HEK293 (cell line): ENCODE measurements around the gene TNS1.

Experiments
- CTCF ChIA-PET: fragments of 350-600 bp; formaldehyde crosslinking; extraction: SDS; loops from one replicate; lab custom pipeline; 2021; ENCODE audit warnings: antibody characterized with exemption; lab: Yijun Ruan, JAX
- POLR2A ChIA-PET: fragments of 300-600 bp; formaldehyde crosslinking; extraction: SDS; loops from one replicate; lab custom pipeline; 2020; ENCODE audit warnings: antibody characterized with exemption, inconsistent platforms; lab: Yijun Ruan, JAX
- H3K27ac ChIP-seq: fragments of 200-500 bp; sonication (Bioruptor generic); 2 replicates; pipeline ENCODE4 v1.5.1; 2014; ENCODE audit warnings: low read depth, low read length, control low read depth, inconsistent platforms; ENCODE audit errors: extremely low read depth
- H3K36me3 ChIP-seq, 2 experiments: fragments of 200-500 bp in 1 of 2; sonication (Bioruptor generic) in 1 of 2; 1 replicate in 1 of 2; 2 replicates in 1 of 2; pipeline ENCODE4 v1.5.1; 2014 to 2017; ENCODE audit warnings: inconsistent platforms in 2 of 2, low read length in 2 of 2; ENCODE audit not compliant: control insufficient read depth in 2 of 2, insufficient read depth in 1 of 2
- H3K4me1 ChIP-seq: fragments of 200-500 bp; sonication (Bioruptor generic); 2 replicates; pipeline ENCODE4 v1.5.1; 2014; ENCODE audit warnings: mild to moderate bottlenecking, low read length, inconsistent platforms; ENCODE audit not compliant: control insufficient read depth, insufficient read depth
- H3K4me3 ChIP-seq: 2 replicates; pipeline ENCODE4 v1.5.1; 2011; ENCODE audit warnings: low read depth, mild to moderate bottlenecking, control low read depth, low read length, moderate library complexity
- H3K9me3 ChIP-seq: fragments of 200-500 bp; sonication (Bioruptor generic); 2 replicates; pipeline ENCODE4 v1.5.1; 2014; ENCODE audit warnings: low read depth, low read length, inconsistent platforms; ENCODE audit not compliant: control insufficient read depth, insufficient read depth
- FEZF1 ChIP-seq: fragments of 450-650 bp; formaldehyde crosslinking; IDR thresholded peaks from 2 replicates; pipeline ENCODE4 v1.5.1; 2016; ENCODE audit warnings: missing biosample characterization, missing genetic modification characterization
- MYNN ChIP-seq: fragments of 450-650 bp; formaldehyde crosslinking; IDR thresholded peaks from 2 replicates; pipeline ENCODE4 v1.5.1; 2016; ENCODE audit warnings: missing biosample characterization, missing genetic modification characterization, borderline replicate concordance
- PATZ1 ChIP-seq: fragments of 450-650 bp; formaldehyde crosslinking; IDR thresholded peaks from 2 replicates; pipeline ENCODE4 v1.5.1; 2016; ENCODE audit warnings: missing biosample characterization, missing genetic modification characterization
- SCRT1 ChIP-seq: fragments of 450-650 bp; formaldehyde crosslinking; IDR thresholded peaks from 2 replicates; pipeline ENCODE4 v1.5.1; 2016; ENCODE audit warnings: missing biosample characterization, missing genetic modification characterization, borderline replicate concordance
- TCF7L2 ChIP-seq: IDR thresholded peaks from 2 replicates; pipeline ENCODE4 v1.6.1; 2011; ENCODE audit warnings: low read depth, mild to moderate bottlenecking, inconsistent platforms, low read length, moderate library complexity, borderline replicate concordance
- TRIM28 ChIP-seq: IDR thresholded peaks from 2 replicates; pipeline ENCODE4 v1.6.1; 2011; ENCODE audit warnings: low read length, control low read depth, borderline replicate concordance
- ZBTB11 ChIP-seq: fragments of 450-650 bp; formaldehyde crosslinking; conservative IDR thresholded peaks from 2 replicates; pipeline ENCODE4 v1.5.1; 2016; ENCODE audit warnings: low read depth, missing biosample characterization, missing genetic modification characterization
- ZEB2 ChIP-seq: fragments of 450-650 bp; formaldehyde crosslinking; IDR thresholded peaks from 2 replicates; pipeline ENCODE4 v1.5.1; 2016; ENCODE audit warnings: missing biosample characterization, missing genetic modification characterization
- ZFP41 ChIP-seq: fragments of 450-650 bp; formaldehyde crosslinking; IDR thresholded peaks from 2 replicates; pipeline ENCODE4 v1.5.1; 2016; ENCODE audit warnings: missing biosample characterization, missing genetic modification characterization, borderline replicate concordance
- ZNF121 ChIP-seq: fragments of 450-650 bp; formaldehyde crosslinking; IDR thresholded peaks from 2 replicates; pipeline ENCODE4 v1.5.1; 2016; ENCODE audit warnings: missing biosample characterization, missing genetic modification characterization
- ZNF138 ChIP-seq: fragments of 450-650 bp; formaldehyde crosslinking; IDR thresholded peaks from 2 replicates; pipeline ENCODE4 v1.5.1; 2016; ENCODE audit warnings: missing biosample characterization, missing genetic modification characterization, borderline replicate concordance
- ZNF175 ChIP-seq: fragments of 450-650 bp; formaldehyde crosslinking; IDR thresholded peaks from 2 replicates; pipeline ENCODE4 v1.5.1; 2016; ENCODE audit warnings: missing biosample characterization, missing genetic modification characterization
- ZNF223 ChIP-seq: fragments of 450-650 bp; formaldehyde crosslinking; IDR thresholded peaks from 2 replicates; pipeline ENCODE4 v1.5.1; 2016; ENCODE audit warnings: missing biosample characterization, missing genetic modification characterization
- ZNF341 ChIP-seq: fragments of 450-650 bp; formaldehyde crosslinking; IDR thresholded peaks from 2 replicates; pipeline ENCODE4; 2016; ENCODE audit warnings: low read depth, missing biosample characterization, missing genetic modification characterization
- ZNF350 ChIP-seq: fragments of 450-650 bp; formaldehyde crosslinking; IDR thresholded peaks from 2 replicates; pipeline ENCODE4 v1.5.0; 2017; ENCODE audit warnings: missing biosample characterization, mild to moderate bottlenecking, missing genetic modification characterization
- ZNF366 ChIP-seq: fragments of 450-650 bp; formaldehyde crosslinking; conservative IDR thresholded peaks from 2 replicates; pipeline ENCODE4 v1.5.1; 2016; ENCODE audit warnings: missing biosample characterization, missing genetic modification characterization
- ZNF398 ChIP-seq: fragments of 450-650 bp; formaldehyde crosslinking; IDR thresholded peaks from 2 replicates; pipeline ENCODE4 v1.5.1; 2017; ENCODE audit warnings: missing biosample characterization, missing genetic modification characterization
- ZNF521 ChIP-seq: fragments of 450-650 bp; formaldehyde crosslinking; IDR thresholded peaks from 2 replicates; pipeline ENCODE4 v1.5.1; 2017; ENCODE audit warnings: missing biosample characterization, mild to moderate bottlenecking, missing genetic modification characterization
- ZNF548 ChIP-seq: fragments of 450-650 bp; formaldehyde crosslinking; IDR thresholded peaks from 2 replicates; pipeline ENCODE4 v1.5.1; 2016; ENCODE audit warnings: missing biosample characterization, missing genetic modification characterization
- ZNF585B ChIP-seq: fragments of 450-650 bp; formaldehyde crosslinking; IDR thresholded peaks from 2 replicates; pipeline ENCODE4 v1.5.1; 2016; ENCODE audit warnings: missing biosample characterization, missing genetic modification characterization
- ZNF623 ChIP-seq: fragments of 450-650 bp; formaldehyde crosslinking; IDR thresholded peaks from 2 replicates; pipeline ENCODE4 v1.5.1; 2016; ENCODE audit warnings: missing biosample characterization, missing genetic modification characterization
- ZNF624 ChIP-seq: fragments of 450-650 bp; formaldehyde crosslinking; IDR thresholded peaks from 2 replicates; pipeline ENCODE4 v1.5.1; 2017; ENCODE audit warnings: missing biosample characterization, missing genetic modification characterization
- ZNF76 ChIP-seq: fragments of 450-650 bp; formaldehyde crosslinking; IDR thresholded peaks from 2 replicates; pipeline ENCODE4; 2016; ENCODE audit warnings: low read depth, missing biosample characterization, missing genetic modification characterization, borderline replicate concordance
- ZNF768 ChIP-seq: fragments of 450-650 bp; formaldehyde crosslinking; IDR thresholded peaks from 2 replicates; pipeline ENCODE4 v1.5.1; 2018; ENCODE audit warnings: missing biosample characterization, mild to moderate bottlenecking, missing genetic modification characterization
- TF ChIP-seq, protein P1 (sequence below): fragments of 450-650 bp; formaldehyde crosslinking; IDR thresholded peaks from 2 replicates; pipeline ENCODE4 v1.5.1; 2016; ENCODE audit warnings: missing biosample characterization, missing genetic modification characterization

Gene TNS1

GRCh38 chr2:217978536-217979150 lies 24.2 kb downstream of the TNS1 start:
- CTCF ChIA-PET, result interaction anchor here (0.9 to 1.1 kb wide), 2 partner anchors 9 to 15 kb away, joined by 3 to 4 read pairs; no protein-coding TSS in a partner anchor
- TF ChIP-seq ZNF366 (tag by site-specific recombination) (peak; percentile 40; the same call in 1 of the 2 replicates), ZNF341 (no peak), ZNF138 (no peak), ZNF768 (tag by site-specific recombination) (no peak), PATZ1 (tag by site-specific recombination) (0 out of 2 replicates have a peak, but pooled peaks have one; percentile 31), TCF7L2 (no peak), ZEB2 (no peak), ZNF398 (tag by site-specific recombination) (peak; percentile 76)
- TF ChIP-seq, protein P1, sequence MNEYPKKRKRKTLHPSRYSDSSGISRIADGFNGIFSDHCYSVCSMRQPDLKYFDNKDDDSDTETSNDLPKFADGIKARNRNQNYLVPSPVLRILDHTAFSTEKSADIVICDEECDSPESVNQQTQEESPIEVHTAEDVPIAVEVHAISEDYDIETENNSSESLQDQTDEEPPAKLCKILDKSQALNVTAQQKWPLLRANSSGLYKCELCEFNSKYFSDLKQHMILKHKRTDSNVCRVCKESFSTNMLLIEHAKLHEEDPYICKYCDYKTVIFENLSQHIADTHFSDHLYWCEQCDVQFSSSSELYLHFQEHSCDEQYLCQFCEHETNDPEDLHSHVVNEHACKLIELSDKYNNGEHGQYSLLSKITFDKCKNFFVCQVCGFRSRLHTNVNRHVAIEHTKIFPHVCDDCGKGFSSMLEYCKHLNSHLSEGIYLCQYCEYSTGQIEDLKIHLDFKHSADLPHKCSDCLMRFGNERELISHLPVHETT (tag by site-specific recombination), result no peak

DNA sequence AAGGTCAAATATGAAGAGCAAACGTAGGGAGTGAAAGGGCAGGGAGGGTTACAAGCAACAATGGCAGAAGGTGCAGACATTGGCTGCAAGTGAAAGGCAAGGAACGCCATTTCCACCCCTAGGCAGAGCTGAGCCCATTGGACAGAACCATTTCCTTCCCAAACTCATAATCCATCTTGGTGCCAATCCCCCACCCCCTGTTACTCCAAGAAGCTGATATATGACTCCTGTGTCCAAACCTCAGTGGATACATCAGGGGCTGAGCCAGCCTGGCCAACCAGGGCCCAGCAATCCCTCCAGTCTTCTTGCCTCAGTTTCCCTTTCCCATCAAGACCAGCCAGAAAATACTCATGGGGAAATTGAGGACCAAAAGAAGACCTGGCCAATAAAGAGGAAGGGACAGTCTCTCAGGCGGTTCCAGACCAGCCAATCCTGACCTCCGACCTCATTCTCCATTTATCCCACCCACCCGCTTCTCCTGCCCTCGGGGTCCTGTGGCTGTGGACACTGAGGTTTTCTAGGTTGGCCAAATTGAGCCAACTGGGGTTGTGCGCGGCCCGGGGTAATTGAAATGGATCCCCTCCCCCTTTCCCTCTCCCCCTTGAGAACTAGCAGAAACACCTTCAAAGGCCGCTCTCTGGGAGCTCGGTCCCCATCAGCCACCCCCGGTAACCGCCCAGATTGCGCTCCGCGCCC lies 24.8 kb downstream of the TNS1 start:
- Histone ChIP-seq H3K4me3 (no peak overlapping the region; the same call in 1 of the 2 replicates), H3K9me3 (no peaks in the 10 kb centered on the region), H3K27ac (no peak overlapping the region), H3K36me3 (no peaks in the 10 kb centered on the region), H3K4me1 (peaks cover 3% of the 10 kb centered on the region; the same call in 1 of the 2 replicates)
- no peak for TF ChIP-seq ZNF585B (tag by site-specific recombination)
- no peak for TF ChIP-seq ZNF138
- TF ChIP-seq ZNF521 (tag by site-specific recombination), result no peak
- TF ChIP-seq ZBTB11 (tag by site-specific recombination), result no peak
- no peak for TF ChIP-seq ZNF175 (tag by site-specific recombination)
- TF ChIP-seq ZNF121 (tag by site-specific recombination), result no peak
- no peak for TF ChIP-seq SCRT1 (tag by site-specific recombination)
- no peak for TF ChIP-seq TRIM28
- TF ChIP-seq FEZF1 (tag by site-specific recombination), result no peak
- TF ChIP-seq ZNF623 (tag by site-specific recombination), result no peak
- TF ChIP-seq ZNF76, result no peak
- TF ChIP-seq ZNF624 (tag by site-specific recombination), result no peak
- TF ChIP-seq ZFP41 (tag by site-specific recombination), result no peak
- no peak for TF ChIP-seq ZNF223 (tag by site-specific recombination)
- TF ChIP-seq MYNN (tag by site-specific recombination), result no peak
- no peak for TF ChIP-seq ZNF350 (tag by site-specific recombination)
- no peak for TF ChIP-seq ZNF548 (tag by site-specific recombination)
- ChIA-PET CTCF (interaction anchor here (0.9 to 1.1 kb wide), 2 partner anchors 10 to 16 kb away, joined by 3 to 4 read pairs; no protein-coding TSS in a partner anchor), POLR2A (no interaction called here)

More at GRCh38 chr2:217978536-217979150, 24.2 kb downstream of the TNS1 start:
- no peak overlapping the region for H3K27ac ChIP-seq
- POLR2A ChIA-PET, result no interaction called here
- no peaks in the 10 kb centered on the region for H3K9me3 ChIP-seq
- H3K4me1 ChIP-seq, result peaks cover 3% of the 10 kb centered on the region; the same call in 1 of the 2 replicates
- H3K4me3 ChIP-seq, result peak overlapping the region; percentile 38
- H3K36me3 ChIP-seq, result no peaks in the 10 kb centered on the region
